GM10248 (cell line): ENCODE results near the gene CTDSP2.

Experiments used
- CTCF ChIA-PET: fragments of 300-600 bp; sonication (Branson Sonifier 250); formaldehyde crosslinking; extraction: SDS; loops from one replicate; lab custom pipeline; 2021; ENCODE audit warnings: antibody characterized with exemption; lab: Yijun Ruan, JAX
- POLR2A ChIA-PET: fragments of 350-650 bp; sonication (Branson Sonifier 250); formaldehyde crosslinking; extraction: SDS; loops from one replicate; lab custom pipeline; 2020; ENCODE audit warnings: antibody characterized with exemption; lab: Yijun Ruan, JAX
- DNase-seq: peaks from one replicate; pipeline ENCODE4 v3.0.0; 2012; ENCODE audit errors: extremely low spot score
- CTCF ChIP-seq: IDR thresholded peaks from 2 replicates; pipeline ENCODE4 v1.5.1; 2012; ENCODE audit warnings: mild to moderate bottlenecking, low read depth; ENCODE audit errors: extremely low read depth, missing control alignments, control extremely low read depth

CTDSP2 gene

GRCh38 chr12:57837864-57838562 is 8.5 kb downstream of the CTDSP2 start:
- CTCF ChIA-PET, result interaction anchor here (0.9 to 12.3 kb wide), 8 partner anchors 9 to 82 kb away, joined by 3 to 279 read pairs (median 4); partner anchors contain the start of gene CTDSP2
- POLR2A ChIA-PET, result interaction anchor here (1.1 kb wide), 1 partner anchor 10 kb away, joined by 4 read pairs; no protein-coding TSS in a partner anchor
- TF ChIP-seq CTCF, result no peak
- no peak for DNase-seq

DNA sequence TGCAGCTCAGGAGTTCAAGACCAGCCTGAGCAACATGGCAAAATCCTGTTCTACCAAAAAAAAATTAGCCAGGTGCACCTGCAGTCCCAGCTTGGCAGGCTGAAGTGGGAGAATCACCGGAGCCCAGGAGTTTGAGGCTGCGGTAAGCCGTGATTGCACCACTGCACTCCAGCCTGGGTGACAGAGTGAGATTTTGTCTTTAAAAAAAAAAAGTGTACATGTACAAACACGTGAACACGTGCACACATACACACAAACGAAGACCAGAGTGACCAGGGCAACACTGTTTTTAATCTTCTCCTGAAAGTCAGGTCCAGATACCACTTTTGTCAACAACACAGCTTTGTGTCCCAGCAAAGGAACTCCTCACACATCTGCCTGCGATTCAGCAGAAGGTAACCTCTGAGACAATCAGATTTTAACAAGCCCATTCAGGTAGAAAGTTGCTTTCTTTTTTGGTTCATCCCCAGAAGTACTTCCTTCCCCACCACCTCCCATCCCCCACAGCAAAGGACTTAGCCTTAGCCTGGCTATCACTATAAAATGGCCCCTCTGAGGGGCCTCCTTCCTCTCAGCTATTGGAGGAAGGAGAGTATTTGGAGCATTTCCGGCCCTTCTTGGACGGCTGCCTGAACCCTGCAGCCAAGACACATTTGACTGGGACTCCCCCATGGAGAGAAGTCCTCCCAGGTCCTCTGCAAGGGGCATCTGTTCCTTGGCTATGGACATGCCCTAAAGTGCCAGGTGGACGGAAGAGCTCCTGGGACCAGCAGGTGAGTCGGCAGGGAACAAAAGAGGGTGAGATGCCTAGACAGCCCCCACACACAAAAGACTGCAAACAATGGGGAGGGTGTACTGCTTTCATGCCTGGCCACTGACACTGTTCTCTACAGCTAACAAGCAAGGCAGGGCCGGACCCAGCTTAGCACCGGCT is 9.8 kb downstream of the CTDSP2 start:
- ChIA-PET CTCF (interaction anchor here (0.7 to 12.3 kb wide), 15 partner anchors 8 to 83 kb away, joined by 3 to 279 read pairs (median 3); partner anchors contain the start of genes AVIL, CTDSP2 and TSFM), POLR2A (interaction anchor here (0.7 to 1.4 kb wide), 3 partner anchors 8 to 105 kb away, joined by 3 to 5 read pairs (median 3); partner anchors contain the start of genes ATP23 and CTDSP2)
- peak; percentile 63 for DNase-seq
- TF ChIP-seq CTCF, result no peak

- ChIA-PET CTCF (interaction anchor here (0.7 to 12.3 kb wide), 10 partner anchors 9 to 79 kb away, joined by 3 to 279 read pairs (median 3); partner anchors contain the start of genes AVIL and TSFM), POLR2A (interaction anchor here (0.7 to 1.4 kb wide), 3 partner anchors 9 to 106 kb away, joined by 3 to 5 read pairs (median 3); partner anchors contain the start of genes ATP23 and CTDSP2)
- no peak for TF ChIP-seq CTCF
- DNase-seq, result no peak
Measured at GRCh38 chr12:57835366-57836288, 10.9 kb downstream of the CTDSP2 start.

GRCh38 chr12:57834086-57834876 is 12.2 kb downstream of the CTDSP2 start:
- no peak for DNase-seq
- POLR2A ChIA-PET, result no interaction called here
- CTCF ChIA-PET, result interaction anchor here (0.7 to 12.3 kb wide), 9 partner anchors 9 to 78 kb away, joined by 3 to 279 read pairs (median 6); partner anchors contain the start of gene CTDSP2
- TF ChIP-seq CTCF, result no peak

DNA sequence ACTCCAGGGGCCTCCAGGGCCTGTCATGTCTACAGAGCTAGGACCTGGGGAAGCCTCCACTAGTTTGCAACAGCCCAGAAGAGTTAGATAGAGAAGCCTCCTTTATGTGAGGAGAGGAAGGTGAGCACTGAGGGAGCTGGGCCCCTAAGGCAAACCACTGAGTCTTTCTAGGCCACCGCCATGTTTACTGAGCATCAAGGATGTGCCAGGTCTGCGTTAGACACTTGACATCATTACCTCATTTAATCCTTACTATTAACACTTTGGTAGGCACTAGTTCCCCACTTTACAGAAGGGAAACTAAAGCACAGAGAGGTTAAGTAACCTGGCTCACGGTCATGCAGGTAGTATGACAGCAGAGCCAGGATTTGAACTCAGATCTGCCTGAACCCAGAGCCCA is 12.9 kb downstream of the CTDSP2 start:
- DNase-seq, result no peak
- ChIA-PET POLR2A (no interaction called here), CTCF (interaction anchor here (0.7 to 12.3 kb wide), 9 partner anchors 9 to 77 kb away, joined by 3 to 279 read pairs (median 6); partner anchors contain the start of gene CTDSP2)

More for the DNA sequence above, 12.9 kb downstream of the CTDSP2 start:
- no peak for TF ChIP-seq CTCF
